ENCODE results near the gene NFIC. TPM values are rescaled to one million over a fixed set of nuclear protein-coding genes. Genes with fewer than 3 reads are reported as not detected.

The NFIC gene
- polyA plus RNA-seq, 1 experiment: 5.0 TPM

- TF ChIP-seq CTCF (IDR thresholded peaks at IDR 0.05; ENCODE audit: insufficient read depth, low read depth, low read length): no peak
Measured at GRCh38 chr19:3510727-3511126, 144.3 kb downstream of the NFIC start.

GRCh38 chr19:3511506-3512251, 145.3 kb downstream of the NFIC start:
- ChIA-PET CTCF (no interaction called here), POLR2A (no interaction called here)
- TF ChIP-seq CTCF (IDR thresholded peaks at IDR 0.05; ENCODE audit: insufficient read depth, low read depth, low read length): no peak

More at GRCh38 chr19:3510727-3511126, 144.3 kb downstream of the NFIC start:
- Histone ChIP-seq H3K36me3 (ENCODE audit: control insufficient read depth, insufficient read depth, low read length) (peaks cover 16% of the 10 kb centered on the region), H3K27me3 (ENCODE audit: control insufficient read depth, insufficient read depth, low read length) (no peaks in the 10 kb centered on the region), H3K4me3 (ENCODE audit: low read depth, low read length) (no peak overlapping the region)
- ChIA-PET CTCF (no interaction called here), POLR2A (no interaction called here)
- DNase-seq (ENCODE audit: low read depth): no peak

GRCh38 chr19:3512562-3513228, 146.3 kb downstream of the NFIC start:
- ChIA-PET POLR2A (no interaction called here), CTCF (interaction anchor here (1.3 kb wide), 1 partner anchor 32 kb away, joined by 4 read pairs; no protein-coding TSS in a partner anchor)
- Histone ChIP-seq H3K4me3 (ENCODE audit: low read depth, low read length) (no peak overlapping the region), H3K27me3 (ENCODE audit: control insufficient read depth, insufficient read depth, low read length) (no peaks in the 10 kb centered on the region), H3K36me3 (ENCODE audit: control insufficient read depth, insufficient read depth, low read length) (peaks cover 16% of the 10 kb centered on the region)
- no peak for TF ChIP-seq CTCF (IDR thresholded peaks at IDR 0.05; ENCODE audit: insufficient read depth, low read depth, low read length)
- DNase-seq (ENCODE audit: low read depth): no peak

More at GRCh38 chr19:3511506-3512251, 145.3 kb downstream of the NFIC start:
- no peak overlapping the region for H3K4me3 ChIP-seq (ENCODE audit: low read depth, low read length)
- DNase-seq (ENCODE audit: low read depth): no peak
- peaks cover 16% of the 10 kb centered on the region for H3K36me3 ChIP-seq (ENCODE audit: control insufficient read depth, insufficient read depth, low read length)
- no peaks in the 10 kb centered on the region for H3K27me3 ChIP-seq (ENCODE audit: control insufficient read depth, insufficient read depth, low read length)

GRCh38 chr19:3513229-3514140, 147.1 kb downstream of the NFIC start:
- no peak for TF ChIP-seq CTCF (IDR thresholded peaks at IDR 0.05; ENCODE audit: insufficient read depth, low read depth, low read length)
- H3K4me3 ChIP-seq (ENCODE audit: low read depth, low read length): no peak overlapping the region
- POLR2A ChIA-PET: no interaction called here
- H3K36me3 ChIP-seq (ENCODE audit: control insufficient read depth, insufficient read depth, low read length): peaks cover 16% of the 10 kb centered on the region
- CTCF ChIA-PET: interaction anchor here (1.3 kb wide), 1 partner anchor 31 kb away, joined by 4 read pairs; no protein-coding TSS in a partner anchor
- DNase-seq (ENCODE audit: low read depth): no peak
- H3K27me3 ChIP-seq (ENCODE audit: control insufficient read depth, insufficient read depth, low read length): no peaks in the 10 kb centered on the region
